ENCODE results near the gene SLC8A1.

The SLC8A1 gene

DNA sequence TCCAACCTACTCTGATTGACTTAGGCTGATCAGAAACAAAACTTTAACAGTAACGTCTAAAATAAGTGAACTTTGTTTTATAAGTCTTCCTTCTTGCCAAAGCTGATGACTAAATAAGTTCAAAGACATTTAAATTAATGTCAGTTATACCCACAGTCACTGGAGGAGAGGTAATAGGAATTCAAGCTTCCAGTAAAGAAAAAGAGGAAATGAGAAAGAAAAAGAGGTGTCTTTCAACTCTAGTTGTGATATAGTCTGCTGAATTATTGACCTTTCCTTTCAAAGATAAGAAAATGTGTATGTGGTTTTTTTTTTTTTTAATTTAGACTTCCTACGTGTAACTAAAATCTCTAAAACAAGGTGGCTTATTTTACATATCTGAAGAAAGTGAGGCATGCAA is 191.5 kb downstream of the SLC8A1 start:
- no peak for DNase-seq

DNA sequence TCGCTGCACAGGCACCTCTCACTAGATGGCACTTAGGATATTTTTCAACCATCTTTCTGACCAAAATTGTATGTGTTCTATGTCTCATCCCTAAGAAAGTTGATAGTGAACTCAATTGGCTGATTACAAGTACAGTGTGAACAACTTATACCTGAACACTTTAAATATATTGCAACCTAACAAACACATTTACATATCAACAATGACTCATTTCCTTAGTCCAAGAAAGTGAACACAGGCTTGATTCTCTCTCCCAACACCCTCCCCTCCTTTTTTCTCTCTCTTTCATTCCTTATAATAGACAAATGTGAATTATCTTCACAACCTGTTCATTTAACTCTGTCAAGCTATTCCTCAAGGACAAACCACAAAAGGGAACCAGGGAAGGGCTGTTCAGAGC is 192.0 kb downstream of the SLC8A1 start:
- no peak for DNase-seq

DNA sequence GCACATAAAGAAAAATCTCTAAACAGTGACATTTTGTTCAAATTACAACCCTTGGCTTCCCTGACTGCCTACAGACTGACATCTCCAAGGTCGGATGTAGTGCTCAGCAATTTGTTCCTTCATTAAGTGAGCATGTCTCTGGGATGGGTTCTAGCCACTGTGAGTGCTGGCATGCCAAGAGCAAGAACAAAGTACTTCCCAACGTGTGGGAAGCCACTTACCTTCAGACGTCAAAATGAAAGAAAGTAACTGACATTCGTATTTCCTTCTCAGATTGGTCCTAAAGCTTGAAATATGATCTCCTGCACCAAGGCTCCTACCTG is 193.8 kb downstream of the SLC8A1 start:
- no peak for DNase-seq

DNA sequence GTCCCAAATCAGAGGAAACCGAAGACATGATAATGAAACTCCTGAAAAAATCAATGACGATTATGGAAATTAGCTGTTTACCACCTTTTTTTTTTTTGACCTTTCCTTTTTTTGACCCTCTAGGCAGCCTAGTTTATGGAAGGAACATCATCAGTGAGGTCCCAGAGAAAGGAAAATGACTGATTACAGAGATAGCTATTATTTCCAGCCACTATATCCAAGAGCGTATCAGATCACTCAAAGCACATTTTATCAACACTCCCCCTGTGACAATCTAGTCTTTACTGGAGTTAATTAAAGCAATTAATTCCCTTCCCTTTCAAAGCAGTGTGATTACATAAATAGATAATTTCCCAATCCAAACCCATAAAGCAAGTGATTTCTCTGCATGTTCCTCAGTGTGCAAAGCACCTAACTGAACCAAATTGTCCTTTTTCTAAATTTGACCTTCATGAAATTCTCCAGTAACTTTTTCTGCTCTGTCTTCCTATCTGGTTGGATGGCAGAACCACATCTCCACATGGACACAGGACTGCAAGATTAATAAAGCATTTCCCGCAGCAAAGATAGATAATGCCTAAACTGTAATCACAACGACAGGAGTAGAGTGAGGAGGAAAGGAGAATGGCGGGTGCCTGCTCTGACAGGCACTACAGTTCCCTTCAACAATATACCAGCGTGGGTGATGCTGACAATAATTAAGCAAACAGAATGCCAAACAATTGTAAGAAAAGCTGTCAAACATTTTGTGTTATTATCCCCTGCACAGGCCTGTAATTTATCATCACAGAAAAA is 194.4 kb downstream of the SLC8A1 start:
- no peak for DNase-seq

DNA sequence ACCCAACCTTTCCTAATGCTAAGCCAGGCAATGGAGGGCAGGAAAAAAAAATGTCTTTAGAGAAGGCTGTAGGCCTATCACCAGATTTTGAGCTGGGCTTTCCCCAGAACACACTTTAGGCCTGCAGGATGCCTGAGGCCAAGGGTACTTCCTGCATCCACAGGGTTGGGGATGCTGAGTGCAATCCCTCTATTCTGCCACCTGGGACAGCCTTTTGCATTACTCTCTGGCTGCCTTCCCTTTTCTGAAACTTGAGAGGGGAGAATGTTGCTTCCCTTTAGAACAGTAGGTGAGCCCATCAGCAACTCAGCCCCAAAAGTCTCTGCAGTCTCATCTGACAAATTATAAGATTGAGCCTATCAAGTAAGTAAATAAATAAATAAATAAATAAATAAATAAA is 195.2 kb downstream of the SLC8A1 start:
- DNase-seq: no peak

DNA sequence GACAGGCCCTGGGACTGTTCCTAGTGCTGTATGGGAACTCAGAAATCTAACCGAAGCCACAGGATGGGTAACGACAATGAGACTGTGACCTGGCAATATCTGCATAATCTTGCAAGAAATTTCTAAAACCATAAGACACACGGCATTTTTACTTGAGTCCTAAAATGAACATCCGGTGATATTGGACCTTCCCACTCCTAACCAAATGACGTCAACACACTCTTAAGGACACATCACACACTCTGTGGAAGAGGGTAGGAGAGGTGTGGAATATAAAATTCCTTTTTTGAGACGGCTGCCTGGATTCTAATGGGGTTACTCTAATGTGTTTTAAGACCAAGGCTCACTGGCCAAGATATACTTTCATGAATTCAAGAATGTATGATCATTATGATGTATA is 195.9 kb downstream of the SLC8A1 start:
- no peak for DNase-seq

DNA sequence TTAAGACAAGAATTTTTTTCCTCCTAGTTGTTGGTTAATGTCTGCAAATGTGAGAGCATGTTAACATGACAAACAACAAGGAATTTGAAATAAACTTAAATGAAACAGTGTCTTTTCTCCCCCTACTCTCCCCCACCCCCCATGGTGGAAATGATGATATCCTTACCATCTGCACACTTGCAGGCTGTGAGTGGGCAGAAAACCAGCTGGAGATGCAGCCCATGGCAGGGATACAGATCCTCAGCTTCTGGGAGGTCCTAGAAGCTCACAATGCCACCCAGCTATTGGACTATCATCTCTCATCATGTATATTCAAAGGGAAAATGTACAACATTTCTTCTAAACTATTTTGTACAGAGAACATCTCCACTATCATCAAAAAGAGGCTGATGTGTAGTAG is 196.8 kb downstream of the SLC8A1 start:
- DNase-seq: no peak

DNA sequence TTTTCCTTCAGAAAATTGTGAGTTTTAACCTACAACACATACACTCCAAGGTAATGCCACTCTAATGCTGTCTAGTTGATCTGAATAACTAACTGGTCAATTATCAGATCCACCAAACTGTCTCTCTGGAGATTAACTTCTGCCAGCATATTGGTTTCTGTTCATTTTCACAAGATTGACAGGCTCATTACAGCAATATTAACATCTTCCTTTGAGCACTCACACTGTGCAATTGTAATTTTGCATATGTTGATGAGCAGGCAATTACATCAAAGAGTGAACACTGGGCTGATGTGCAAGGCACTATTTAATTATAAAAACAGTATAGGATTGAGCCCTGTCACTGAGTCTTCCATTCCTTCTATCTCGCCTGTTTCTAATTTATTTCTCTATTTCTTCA is 197.3 kb downstream of the SLC8A1 start:
- DNase-seq: no peak

DNA sequence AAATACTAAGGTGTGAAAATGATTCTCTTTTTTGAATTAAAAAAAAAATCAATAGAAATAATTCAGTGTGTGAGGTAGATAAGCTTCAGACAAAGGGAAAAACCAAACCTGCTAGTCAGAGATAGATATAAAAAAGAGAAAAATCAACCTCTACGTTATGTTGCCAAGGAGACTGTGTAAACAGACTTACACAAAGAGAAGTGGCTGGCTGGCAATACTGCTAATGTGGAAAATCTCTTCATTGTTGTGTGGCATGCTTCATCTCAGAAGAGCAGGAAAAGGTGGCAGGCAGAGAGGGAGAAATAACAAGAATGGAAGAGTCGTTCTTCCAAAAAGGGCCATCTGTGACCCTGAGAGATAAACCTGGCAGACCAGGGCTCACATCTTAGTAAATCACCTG is 200.8 kb downstream of the SLC8A1 start:
- no peak for DNase-seq

DNA sequence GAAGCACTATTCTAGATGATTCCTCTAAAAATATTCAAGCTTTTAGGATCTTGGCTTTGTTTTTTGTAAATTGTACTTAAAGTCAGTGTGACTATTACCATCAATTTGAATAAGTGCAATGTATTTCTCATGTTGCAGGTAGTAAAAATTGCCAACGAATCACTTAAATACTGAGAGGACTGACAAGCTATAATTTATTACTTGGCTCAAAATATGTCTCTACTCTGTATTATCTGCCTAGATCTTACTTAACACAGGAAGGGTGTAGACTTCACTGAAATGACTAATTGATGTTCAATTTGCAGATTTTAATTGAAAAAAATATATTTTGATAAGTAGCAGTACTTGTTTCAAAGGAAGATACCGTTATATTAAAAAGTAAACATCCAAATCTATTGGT is 202.3 kb downstream of the SLC8A1 start:
- no peak for DNase-seq

DNA sequence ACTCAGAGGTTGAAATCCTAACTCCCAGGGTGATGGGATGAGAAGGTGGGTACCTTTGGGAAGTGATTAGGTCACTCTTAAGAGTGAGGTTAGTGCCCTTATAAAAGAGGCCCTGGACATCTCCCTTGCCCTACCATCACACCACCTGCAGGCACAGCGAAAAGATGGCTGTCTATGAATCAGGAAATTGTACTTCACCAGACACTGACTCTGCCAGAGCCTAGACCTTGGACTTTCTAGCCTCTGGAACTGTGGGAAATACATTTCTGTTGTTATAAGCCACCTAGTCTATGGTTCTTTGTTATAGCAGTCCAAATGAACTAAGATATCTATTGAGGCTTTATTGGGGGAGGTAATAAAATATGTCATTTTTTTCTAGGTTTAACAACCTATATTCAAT is 203.6 kb downstream of the SLC8A1 start:
- no peak for DNase-seq

DNA sequence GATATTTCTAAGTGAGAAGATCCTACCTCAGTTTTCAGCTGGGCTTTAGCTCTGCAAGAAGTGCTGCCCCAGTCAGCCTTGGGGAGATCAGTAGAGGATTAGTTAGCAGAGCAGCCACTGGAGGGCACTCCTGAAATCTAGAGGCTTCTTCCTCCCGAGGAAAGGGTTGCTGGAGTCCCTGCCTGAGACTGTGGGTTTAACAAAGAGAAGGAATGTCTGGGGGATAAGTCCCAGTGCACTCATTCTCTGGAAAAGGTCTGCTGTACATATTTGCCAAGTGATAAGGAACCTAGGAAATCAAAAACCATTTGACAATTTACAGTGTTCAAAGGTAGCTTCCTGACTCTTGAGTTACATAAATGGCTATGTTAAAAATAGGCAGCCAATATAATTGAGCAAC is 207.2 kb downstream of the SLC8A1 start:
- no peak for DNase-seq

DNA sequence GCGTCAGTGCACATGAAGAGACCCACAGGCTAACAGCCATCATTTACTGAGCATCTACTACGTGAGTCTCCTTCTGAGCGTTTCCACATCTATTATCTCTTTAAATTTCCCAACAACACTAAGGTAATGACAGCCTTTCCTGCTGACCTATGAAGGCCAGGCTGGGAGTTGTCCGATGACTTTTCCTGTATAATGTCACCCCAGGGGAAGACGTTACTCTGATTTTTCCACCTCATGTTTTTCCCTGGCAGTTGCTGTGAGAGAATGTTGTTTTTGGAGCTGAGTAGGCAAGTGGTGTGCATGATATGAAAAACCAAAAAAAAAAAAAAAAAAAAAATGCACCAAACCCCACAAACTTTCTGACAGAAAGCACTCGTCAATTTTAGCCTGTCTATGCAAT is 207.6 kb downstream of the SLC8A1 start:
- DNase-seq: no peak

DNA sequence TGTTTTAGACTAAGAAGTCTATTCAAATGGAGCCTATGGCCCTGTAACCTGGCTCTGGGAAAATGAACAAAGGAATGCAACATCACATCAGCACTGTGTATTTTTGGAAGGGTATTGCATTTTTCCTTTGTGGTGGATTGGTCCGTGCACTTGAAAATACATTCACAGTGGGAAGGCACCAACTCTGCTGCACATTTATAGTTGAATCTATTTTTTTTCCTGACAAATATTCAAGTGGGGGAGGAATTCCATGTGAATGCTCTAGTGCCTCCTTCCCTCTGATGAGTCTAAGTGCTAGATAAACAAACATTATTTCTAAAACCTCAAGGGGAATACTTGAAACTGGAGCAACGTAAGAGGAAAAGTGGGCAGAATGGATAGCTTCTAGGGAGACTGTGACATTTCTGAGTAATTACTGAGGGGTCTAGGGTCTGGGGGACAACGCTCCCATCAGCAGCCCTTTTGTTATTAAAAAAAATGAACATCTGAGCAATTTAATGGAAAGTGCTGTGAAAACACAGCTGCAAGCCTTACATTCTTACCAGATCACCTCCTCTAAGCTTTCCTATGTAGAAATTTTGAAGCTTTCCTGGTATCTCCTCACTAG is 208.2 kb downstream of the SLC8A1 start:
- DNase-seq: no peak

DNA sequence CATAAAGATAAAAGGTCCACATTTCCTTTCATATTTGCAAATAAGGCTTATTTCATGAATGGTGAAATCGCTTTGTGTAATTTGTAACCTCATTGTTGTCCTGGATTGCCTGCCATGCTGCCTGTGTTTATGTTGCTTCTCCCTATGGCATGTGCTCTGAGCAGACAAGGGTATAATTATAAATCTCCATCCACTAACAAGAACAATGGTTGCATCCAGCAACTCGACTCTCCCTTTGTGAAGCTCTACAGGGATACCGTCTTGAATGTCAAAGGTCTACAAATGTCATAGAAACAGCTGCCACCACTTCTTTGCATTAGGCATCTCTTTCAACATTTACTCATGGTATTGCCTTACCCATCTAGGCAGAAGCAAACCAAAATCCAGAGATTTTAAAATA is 209.6 kb downstream of the SLC8A1 start:
- no peak for DNase-seq

DNA sequence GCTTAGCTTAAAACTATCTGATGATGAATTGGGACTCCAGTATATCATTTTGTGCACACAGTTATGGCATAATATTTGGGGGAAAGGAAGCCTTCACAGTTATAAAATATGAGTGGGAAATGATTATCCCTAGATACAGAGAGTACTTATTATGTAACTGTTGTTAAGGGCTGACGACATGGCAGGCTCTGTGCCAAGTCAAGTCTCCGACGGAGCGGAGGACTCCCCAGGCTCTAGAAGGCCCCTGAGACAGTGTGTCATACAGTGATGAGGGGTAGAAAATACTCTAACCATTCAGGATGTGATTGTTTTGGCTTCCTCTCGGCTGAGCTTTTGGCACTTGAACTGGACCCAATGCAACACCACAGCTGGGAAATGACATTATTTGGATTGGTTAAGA is 211.8 kb downstream of the SLC8A1 start:
- peak; percentile 73 for DNase-seq

DNA sequence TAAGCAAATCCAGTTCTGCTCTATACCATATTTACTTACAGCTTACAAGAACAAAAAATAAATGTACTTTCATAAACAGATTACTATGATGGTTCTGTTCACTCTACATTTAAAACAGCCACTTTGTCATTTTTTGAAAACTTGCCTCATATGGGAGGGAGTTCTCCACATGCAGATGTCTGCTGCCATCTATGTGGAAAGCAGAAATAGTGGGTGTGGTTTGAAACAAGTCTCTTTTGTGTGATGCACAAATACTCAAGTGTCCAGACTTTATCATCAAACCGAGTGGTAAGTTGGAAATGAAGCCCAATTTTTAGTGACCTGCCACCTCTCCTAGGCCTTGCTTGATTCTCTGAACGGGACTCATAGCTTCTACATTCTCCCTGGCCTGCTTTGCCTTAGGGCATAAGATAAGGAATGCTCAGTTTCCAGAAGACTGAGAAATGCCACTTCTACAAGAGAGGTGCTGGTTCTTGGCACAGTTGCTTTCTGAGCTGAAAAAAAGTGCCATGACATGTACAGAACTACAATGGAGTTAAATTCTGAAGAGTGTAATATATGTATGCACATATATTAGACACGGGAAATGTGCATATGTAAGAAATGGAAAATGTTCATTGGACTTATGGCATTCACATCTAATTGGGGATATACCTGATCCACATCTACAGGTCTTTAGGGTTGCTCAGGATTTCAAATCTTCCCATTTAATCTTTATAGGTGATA is 221.0 kb downstream of the SLC8A1 start:
- no peak for DNase-seq

DNA sequence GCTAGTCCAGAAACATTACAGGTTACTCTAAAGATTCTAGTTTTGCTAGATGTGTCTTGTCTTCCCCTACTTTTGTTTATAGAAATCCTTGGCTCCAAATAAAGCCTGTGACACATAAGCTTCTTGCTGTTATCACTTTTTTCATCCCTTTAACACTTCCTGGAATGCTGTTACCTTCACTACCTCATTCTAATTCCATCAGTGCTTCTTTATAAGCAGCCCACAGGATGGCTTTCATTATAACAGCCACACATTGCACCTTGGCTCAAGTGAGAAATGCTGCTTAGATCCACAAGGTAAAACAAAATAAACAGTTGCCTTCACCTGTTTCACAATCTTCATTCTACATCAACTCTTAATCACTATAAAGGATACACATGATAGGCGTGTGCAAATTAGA is 221.7 kb downstream of the SLC8A1 start:
- DNase-seq: no peak

DNA sequence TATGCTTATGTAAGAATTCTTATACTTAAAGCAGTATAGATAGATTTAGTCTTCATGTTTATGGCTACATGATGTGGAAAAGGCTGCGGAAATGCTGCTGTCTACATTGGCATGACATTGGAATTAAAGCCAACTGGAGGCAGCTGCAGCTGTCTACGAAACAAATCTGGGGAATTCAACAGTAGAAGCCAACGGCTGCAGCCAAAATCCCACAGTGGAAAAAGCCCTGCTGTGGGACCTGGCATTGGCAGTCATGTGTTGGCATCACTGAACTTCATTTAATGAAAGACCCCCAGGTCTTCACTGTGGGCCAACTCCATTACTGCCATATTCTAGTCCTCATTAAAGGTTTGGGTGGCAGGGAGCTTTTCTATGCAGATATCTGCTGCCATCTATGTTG is 223.6 kb downstream of the SLC8A1 start:
- peak; percentile 55 for DNase-seq

DNA sequence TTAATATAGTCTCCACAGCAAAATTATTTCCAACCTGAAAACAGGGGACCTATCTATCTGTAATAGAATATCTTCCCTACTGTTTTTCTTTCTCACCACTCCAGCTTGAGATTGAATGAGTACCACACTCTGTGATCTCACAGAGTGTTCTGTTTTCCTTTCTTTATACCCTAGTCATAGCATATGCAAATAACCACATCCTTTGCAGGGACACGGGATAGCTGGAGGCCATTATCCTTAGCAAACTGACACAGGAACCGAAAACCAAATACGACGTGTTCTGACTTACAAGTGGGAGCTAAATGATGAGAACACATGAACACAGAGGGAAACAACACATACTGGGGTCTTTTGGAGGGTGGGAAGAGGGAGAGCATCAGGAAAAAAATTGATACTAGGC is 224.7 kb downstream of the SLC8A1 start:
- no peak for DNase-seq

DNA sequence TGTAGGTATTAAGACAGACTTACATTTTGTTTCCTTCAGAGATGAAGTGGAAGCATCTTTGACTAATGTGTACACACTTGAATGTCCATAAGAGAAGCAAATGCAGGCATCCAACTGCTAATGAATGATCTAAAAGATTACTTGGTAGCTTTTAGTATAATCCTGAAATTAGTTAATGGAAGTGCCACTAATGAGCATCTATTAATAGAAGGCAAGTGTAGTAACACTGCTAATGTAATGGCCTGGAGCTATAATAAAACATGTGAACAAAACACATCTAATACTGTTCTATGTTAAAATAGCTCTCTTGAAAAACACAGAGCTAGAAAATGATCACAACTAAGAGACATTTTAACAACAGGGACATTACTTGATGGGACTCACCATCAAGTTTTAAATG is 225.3 kb downstream of the SLC8A1 start:
- no peak for DNase-seq

DNA sequence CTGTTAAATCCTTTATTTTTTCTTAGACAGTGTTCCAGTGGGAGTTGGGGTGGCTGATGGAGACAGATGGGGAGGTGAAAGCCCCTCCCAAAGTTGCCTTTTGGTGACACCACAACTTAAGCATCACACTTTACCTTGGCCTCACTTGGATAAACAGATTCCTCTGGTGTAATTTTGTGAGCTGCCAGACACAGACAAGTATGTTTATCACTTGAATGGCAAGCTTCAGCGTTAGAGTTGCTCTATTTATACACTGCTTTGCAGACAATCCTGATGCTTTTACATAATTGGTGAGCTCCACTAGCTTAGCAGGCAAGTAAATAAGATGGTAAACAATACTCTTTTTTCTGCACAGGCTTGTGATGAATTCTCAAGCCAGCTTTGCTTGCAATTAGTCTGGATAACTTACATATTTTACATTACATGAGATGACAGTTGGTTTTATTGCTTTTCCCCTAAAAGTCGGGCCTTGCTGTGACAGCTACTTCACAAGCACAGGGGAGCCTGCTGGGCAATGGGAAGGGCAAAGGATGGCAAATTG is 226.2 kb downstream of the SLC8A1 start:
- no peak for DNase-seq

DNA sequence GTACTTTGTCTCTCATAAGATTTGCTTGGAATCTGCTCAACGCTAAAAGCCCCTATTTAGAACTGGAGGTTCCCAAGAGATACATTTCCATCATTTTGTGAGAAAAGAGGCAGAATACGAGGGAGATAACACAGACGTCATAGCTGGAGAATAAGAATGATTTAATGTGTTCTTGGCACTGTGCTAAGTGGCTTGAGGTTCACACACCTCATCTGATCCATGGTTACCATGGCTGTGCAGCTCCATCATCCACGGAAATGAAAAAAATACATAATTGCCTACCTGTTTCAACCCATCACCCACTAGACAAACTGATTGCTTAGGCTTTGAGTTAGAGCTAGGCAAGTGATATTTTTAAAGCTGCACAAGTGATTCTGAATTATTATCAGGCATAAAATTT is 227.6 kb downstream of the SLC8A1 start:
- no peak for DNase-seq
